Astrocyte (in vitro differentiated cells and primary cell): Measurements from ENCODE around the gene NKAIN2.

Source experiments
- CTCF ChIP-seq: IDR thresholded peaks from 2 replicates; pipeline ENCODE4 v1.5.1; 2011; ENCODE audit warnings: low read depth, mild to moderate bottlenecking, inconsistent platforms, low read length, moderate library complexity; ENCODE audit not compliant: insufficient read depth
- EZH2 ChIP-seq: IDR thresholded peaks from 2 replicates; pipeline ENCODE4 v1.6.1; 2012; ENCODE audit warnings: mild to moderate bottlenecking, low read length, inconsistent platforms; ENCODE audit not compliant: insufficient read depth

- TF ChIP-seq CTCF (no peak), EZH2 (no peak)
Observed at GRCh38 chr6:124791156-124791555, 987.5 kb downstream of the NKAIN2 start.
